H1 (cell line): ENCODE results near the gene VPS25. TPM values are rescaled to one million over a fixed set of nuclear protein-coding genes. Genes with fewer than 3 reads are reported as not detected.
A peak's percentile ranks its signal among the peaks of the same experiment; 100 is the strongest.

Source experiments
- CTCF ChIA-PET: fragments of 300-600 bp; sonication (Branson Sonifier 250); formaldehyde crosslinking; loops from one replicate; lab custom pipeline; 2021; ENCODE audit not compliant: partially characterized antibody; lab: Charles Lee
- POLR2A ChIA-PET: fragments of 300-600 bp; sonication (Branson Sonifier 250); formaldehyde crosslinking; loops from one replicate; lab custom pipeline; 2021; ENCODE audit warnings: inconsistent platforms; ENCODE audit not compliant: partially characterized antibody; lab: Charles Lee
- DNase-seq, 2 experiments: peaks; one replicate each; pipeline versions ENCODE4 v3.0.0 to v3.0.0-alpha.2; 2010 to 2022; ENCODE audit warnings: low spot score in 2 of 2, low read depth in 1 of 2, mixed read lengths in 1 of 2
- FAIRE-seq: peaks from 2 replicates; lab custom pipeline; 2011; peaks lifted over from hg19 to GRCh38; lab: Jason Lieb, UNC
- H2AFZ ChIP-seq: 2 replicates; pipeline ENCODE4 v1.8.1; 2012; ENCODE audit warnings: low read length, inconsistent platforms
- H2AK5ac ChIP-seq: 2 replicates; pipeline ENCODE4 v1.6.1; 2013; ENCODE audit warnings: low read depth, low read length
- H2BK120ac ChIP-seq: replicated peaks from 2 replicates; pipeline ENCODE3; 2013; ENCODE audit warnings: low read depth, low read length, inconsistent platforms
- H2BK12ac ChIP-seq: 2 replicates; pipeline ENCODE4 v1.6.1; 2013; ENCODE audit warnings: low read depth, low read length
- H2BK15ac ChIP-seq: 2 replicates; pipeline ENCODE4 v1.6.1; 2013; ENCODE audit warnings: low read length
- H2BK20ac ChIP-seq: 2 replicates; pipeline ENCODE4 v1.6.1; 2013; ENCODE audit warnings: low read length
- H2BK5ac ChIP-seq: 2 replicates; pipeline ENCODE4 v1.6.1; 2013; ENCODE audit warnings: low read depth, low read length
- H3K14ac ChIP-seq: 2 replicates; pipeline ENCODE4 v1.6.1; 2013; ENCODE audit warnings: inconsistent platforms; ENCODE audit not compliant: insufficient read length
- H3K18ac ChIP-seq: 2 replicates; pipeline ENCODE4 v1.6.1; 2013; ENCODE audit warnings: low read length; ENCODE audit errors: extremely low read depth
- H3K23ac ChIP-seq: 2 replicates; pipeline ENCODE4 v1.6.1; 2013; ENCODE audit warnings: inconsistent platforms; ENCODE audit not compliant: insufficient read length
- H3K23me2 ChIP-seq: 2 replicates; pipeline ENCODE4 v1.6.1; 2013; ENCODE audit warnings: low read depth, low read length
- H3K27ac ChIP-seq: 2 replicates; pipeline ENCODE4 v1.6.1; 2011; ENCODE audit warnings: low read depth, low read length, inconsistent platforms
- H3K27me3 ChIP-seq, 4 experiments: replicated peaks in 1 of 4; 1 replicate in 1 of 4; 2 replicates in 3 of 4; pipeline versions ENCODE4 v1.6.1 to v1.8.1; 2011 to 2013; ENCODE audit warnings: low read length in 3 of 4, mild to moderate bottlenecking in 3 of 4, inconsistent platforms in 2 of 4, mixed read lengths in 2 of 4, moderate library complexity in 1 of 4; ENCODE audit not compliant: control insufficient read depth in 3 of 4, insufficient read depth in 3 of 4; ENCODE audit errors: extremely low read depth in 1 of 4
- H3K36me3 ChIP-seq, 4 experiments: 2 replicates each; pipeline versions ENCODE4 v1.6.1 to v1.8.1; 2011 to 2013; ENCODE audit warnings: mild to moderate bottlenecking in 4 of 4, low read length in 3 of 4, moderate library complexity in 2 of 4, control low read depth in 1 of 4, inconsistent platforms in 1 of 4; ENCODE audit not compliant: insufficient read depth in 4 of 4, control insufficient read depth in 2 of 4
- H3K4ac ChIP-seq: replicated peaks from 2 replicates; pipeline ENCODE3; 2013; ENCODE audit warnings: low read length, low read depth, mixed read lengths, inconsistent platforms; ENCODE audit not compliant: insufficient read length
- H3K4me1 ChIP-seq, 4 experiments: replicated peaks in 1 of 4; 1 replicate in 1 of 4; 2 replicates in 3 of 4; pipeline versions ENCODE4 v1.6.1 to v1.8.1; 2011 to 2013; ENCODE audit warnings: low read length in 3 of 4, inconsistent platforms in 2 of 4, mixed read lengths in 1 of 4; ENCODE audit not compliant: insufficient read depth in 4 of 4, control insufficient read depth in 3 of 4
- H3K4me2 ChIP-seq, 2 experiments: 2 replicates each; pipeline versions ENCODE4 v1.6.1 to v1.8.1; 2011 to 2013; ENCODE audit warnings: low read depth in 2 of 2, low read length in 2 of 2, control low read depth in 1 of 2, inconsistent platforms in 1 of 2, mild to moderate bottlenecking in 1 of 2; ENCODE audit not compliant: insufficient read depth in 1 of 2
- H3K4me3 ChIP-seq, 4 experiments: fragments of 200-600, 300-600 bp in 1 of 4; sonication (generic), shearing (Covaris generic), sonication (Bioruptor Twin) in 1 of 4; 2 replicates each; pipeline versions ENCODE4 v1.5.1 to v1.8.1; 2011 to 2016; ENCODE audit warnings: low read length in 4 of 4, low read depth in 3 of 4, control low read depth in 2 of 4, inconsistent platforms in 2 of 4, mild to moderate bottlenecking in 2 of 4, mixed read lengths in 1 of 4, moderate library complexity in 1 of 4; ENCODE audit not compliant: insufficient read depth in 2 of 4; ENCODE audit errors: extremely low read depth in 1 of 4
- H3K56ac ChIP-seq: replicated peaks from 2 replicates; pipeline ENCODE3; 2013; ENCODE audit warnings: low read depth, mild to moderate bottlenecking, mixed read lengths, low read length, inconsistent platforms; ENCODE audit not compliant: insufficient read length
- H3K79me1 ChIP-seq: 2 replicates; pipeline ENCODE4 v1.6.1; 2013; ENCODE audit warnings: low read depth, low read length, control low read depth
- H3K79me2 ChIP-seq, 2 experiments: 2 replicates each; pipeline versions ENCODE4 v1.6.1 to v1.8.1; 2012 to 2013; ENCODE audit warnings: low read length in 2 of 2, mild to moderate bottlenecking in 2 of 2, inconsistent platforms in 1 of 2; ENCODE audit not compliant: insufficient read depth in 2 of 2, control insufficient read depth in 1 of 2
- H3K9ac ChIP-seq, 4 experiments: replicated peaks in 1 of 4; 1 replicate in 1 of 4; 2 replicates in 3 of 4; pipeline versions ENCODE4 v1.6.1 to v1.8.1; 2011 to 2013; ENCODE audit warnings: low read depth in 3 of 4, low read length in 3 of 4, control low read depth in 2 of 4, mild to moderate bottlenecking in 2 of 4, moderate library complexity in 2 of 4, inconsistent platforms in 1 of 4; ENCODE audit errors: extremely low read depth in 1 of 4
- H3K9me3 ChIP-seq, 2 experiments: 2 replicates each; pipeline versions ENCODE4 v1.6.1 to v1.8.1; 2012 to 2013; ENCODE audit warnings: mild to moderate bottlenecking in 2 of 2, moderate library complexity in 2 of 2, control low read depth in 1 of 2, inconsistent platforms in 1 of 2, low read depth in 1 of 2, low read length in 1 of 2, mixed read lengths in 1 of 2; ENCODE audit not compliant: insufficient read depth in 2 of 2
- H4K20me1 ChIP-seq, 2 experiments: replicated peaks in 1 of 2; 2 replicates each; pipeline versions ENCODE3 to v1.8.1; 2011 to 2013; ENCODE audit warnings: inconsistent platforms in 2 of 2, low read length in 2 of 2, mild to moderate bottlenecking in 1 of 2; ENCODE audit not compliant: insufficient read depth in 2 of 2, control insufficient read depth in 1 of 2
- H4K5ac ChIP-seq: 2 replicates; pipeline ENCODE4 v1.6.1; 2013; ENCODE audit warnings: low read length, low read depth, mixed read lengths, inconsistent platforms; ENCODE audit not compliant: insufficient read length
- H4K8ac ChIP-seq: 2 replicates; pipeline ENCODE4 v1.8.0; 2013; ENCODE audit warnings: mild to moderate bottlenecking, moderate library complexity, low read length, inconsistent platforms; ENCODE audit not compliant: insufficient read depth; ENCODE audit errors: extremely low read depth
- H4K91ac ChIP-seq: replicated peaks from 2 replicates; pipeline ENCODE3; 2013; ENCODE audit warnings: low read length, mixed read lengths, inconsistent platforms; ENCODE audit not compliant: insufficient read length
- EP300 ChIP-seq, 2 experiments: IDR thresholded peaks; 1 replicate in 1 of 2; 2 replicates in 1 of 2; pipeline ENCODE4 v1.6.1; 2011 to 2012; ENCODE audit warnings: low read depth in 2 of 2, low read length in 2 of 2, mild to moderate bottlenecking in 2 of 2, borderline replicate concordance in 1 of 2, inconsistent platforms in 1 of 2, moderate library complexity in 1 of 2
- EZH2 ChIP-seq: fragments of 200-600 bp; sonication (generic); IDR thresholded peaks from 2 replicates; pipeline ENCODE4 v1.7.1; 2012; ENCODE audit warnings: low read depth, mild to moderate bottlenecking, moderate library complexity, low read length, inconsistent platforms; ENCODE audit not compliant: severe bottlenecking
- GABPA ChIP-seq: IDR thresholded peaks from 2 replicates; pipeline ENCODE4 v1.6.1; 2011; ENCODE audit warnings: mild to moderate bottlenecking, low read length, moderate library complexity, borderline replicate concordance; ENCODE audit not compliant: insufficient read depth
- NANOG ChIP-seq: IDR thresholded peaks from 2 replicates; pipeline ENCODE4 v1.6.1; 2011; ENCODE audit warnings: low read length, low read depth, mild to moderate bottlenecking, inconsistent platforms; ENCODE audit not compliant: insufficient read depth, poor library complexity, severe bottlenecking
- RNF2 ChIP-seq: fragments of 200-900, 300-1000 bp; sonication (generic); IDR thresholded peaks from 2 replicates; pipeline ENCODE4 v1.7.1; 2016; ENCODE audit warnings: borderline replicate concordance, low read depth, mild to moderate bottlenecking, antibody characterized with exemption, low read length; ENCODE audit not compliant: poor library complexity, severe bottlenecking; ENCODE audit errors: missing control alignments
- SAP30 ChIP-seq: fragments of 300-600 bp; sonication (generic); IDR thresholded peaks from 2 replicates; pipeline ENCODE4 v1.7.1; 2012; ENCODE audit warnings: low read length, moderate library complexity, mild to moderate bottlenecking, inconsistent platforms; ENCODE audit not compliant: insufficient read depth, insufficient replicate concordance
- SP1 ChIP-seq: IDR thresholded peaks from 2 replicates; pipeline ENCODE4 v1.6.1; 2011; ENCODE audit warnings: low read depth, low read length
- SP2 ChIP-seq: IDR thresholded peaks from 2 replicates; pipeline ENCODE4 v1.6.1; 2012; ENCODE audit warnings: mild to moderate bottlenecking, low read length, inconsistent platforms
- TAF7 ChIP-seq: optimal IDR thresholded peaks from 2 replicates; pipeline ENCODE3; 2011; ENCODE audit warnings: low read depth, mild to moderate bottlenecking, inconsistent platforms, low read length, moderate library complexity, borderline replicate concordance
- YY1 ChIP-seq: IDR thresholded peaks from 2 replicates; pipeline ENCODE4 v1.6.1; 2011; ENCODE audit warnings: low read depth, mild to moderate bottlenecking, low read length
- WGBS, 2 experiments: shearing (Covaris generic) in 1 of 2; methylation state at CpG; one replicate each; pipeline versions ENCODE4 v1.1.6 to v1.1.7; 2013 to 2015; ENCODE audit warnings: low lambda C conversion rate in 2 of 2, mixed read lengths in 2 of 2, inconsistent platforms in 1 of 2, low coverage in 1 of 2, missing lambda C conversion rate in 1 of 2; ENCODE audit not compliant: insufficient replicate concordance in 2 of 2, insufficient coverage in 1 of 2, insufficient read length in 1 of 2; ENCODE audit errors: extremely low coverage in 1 of 2, missing lambda C conversion rate in 1 of 2; 5-methylcytosine and 5-hydroxymethylcytosine counted together
- polyA plus RNA-seq, 7 experiments: library from polyadenylated mRNA; depleted of rRNA in 3 of 7; stranded (reverse) in 5 of 7; unstranded in 2 of 7; fragments of >200 nt in 5 of 7; fragments of 200-250 nt in 2 of 7; gene quantifications; 1 replicate in 5 of 7; 2 replicates in 1 of 7; 4 replicates in 1 of 7; pipeline versions ENCODE4 v1.2.1 to v1.2.3, GENCODE V29; 2011 to 2013; ENCODE audit warnings: missing spikeins in 2 of 7, mixed read lengths in 2 of 7
- total RNA-seq: library from RNA; stranded (reverse); fragmentation: NEBNext Ultra II Directional; extraction: Animal tissue kit (Norgen Biotek cat#: 25700); gene quantifications from 2 replicates; pipeline ENCODE4 v1.2.1, GENCODE V29; 2021

Gene VPS25
- total and polyA plus RNA-seq, 2 of the 8 experiments (the other 6 are each of a cell fraction or from before 2014, with no cell fraction given) = 88.2 to 188 TPM

DNA sequence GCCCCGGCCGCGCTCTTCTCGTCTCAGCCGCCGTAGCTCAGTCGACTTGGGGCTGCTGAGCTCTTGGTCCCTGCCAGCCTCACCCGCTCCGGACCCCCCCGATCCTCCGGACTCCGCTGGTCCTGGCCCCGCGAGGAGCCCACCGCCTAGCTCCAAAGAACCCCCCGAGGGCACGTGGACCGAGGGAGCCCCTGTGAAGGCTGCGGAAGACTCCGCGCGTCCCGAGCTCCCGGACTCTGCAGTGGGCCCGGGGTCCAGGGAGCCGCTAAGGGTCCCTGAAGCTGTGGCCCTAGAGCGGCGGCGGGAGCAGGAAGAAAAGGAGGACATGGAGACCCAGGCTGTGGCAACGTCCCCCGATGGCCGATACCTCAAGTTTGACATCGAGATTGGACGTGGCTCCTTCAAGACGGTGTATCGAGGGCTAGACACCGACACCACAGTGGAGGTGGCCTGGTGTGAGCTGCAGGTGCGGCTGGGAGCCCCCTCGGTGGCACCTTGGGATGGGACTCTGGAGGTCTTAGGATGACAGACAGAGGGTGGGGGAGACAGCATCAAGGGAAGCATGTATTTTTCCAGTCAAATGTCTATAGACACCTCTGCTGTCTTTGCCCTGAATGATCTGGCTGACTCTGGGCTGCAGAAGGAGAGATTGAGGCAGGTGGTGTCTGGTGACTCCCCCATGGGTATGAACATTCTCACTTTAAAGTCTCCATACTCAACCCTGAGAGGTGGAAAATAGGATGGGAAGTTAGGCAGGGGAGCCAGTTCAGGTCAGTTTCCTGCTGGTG lies 7.8 kb downstream of the VPS25 start:
- Histone ChIP-seq H2BK20ac (no peak overlapping the region), H4K8ac (peak overlapping the region; percentile 80), H2BK5ac (0 out of 2 replicates have a peak overlapping the region, but pooled peaks have one; percentile 30), H3K27me3 (peaks cover 6 to 23% (median 19%) of the 10 kb centered on the region in 4 experiments), H2AK5ac (no peak overlapping the region), H2BK15ac (no peak overlapping the region; the same call in 1 of the 2 replicates), H3K23ac (no peak overlapping the region), H4K5ac (no peak overlapping the region), H3K36me3 (peaks cover 6 to 14% (median 10%) of the 10 kb centered on the region in 4 experiments; a peak in 6 of 8 replicates), H3K79me1 (no peaks in the 10 kb centered on the region), H4K20me1 (no peaks in the 10 kb centered on the region), H3K4me2 (peak overlapping the region; percentile 92 to 99), H3K23me2 (peaks cover 11% of the 10 kb centered on the region), H2AFZ (no peak overlapping the region), H3K18ac (no peak overlapping the region; the same call in 1 of the 2 replicates), H3K56ac (no peak overlapping the region), H2BK120ac (no peak overlapping the region), H3K27ac (no peak overlapping the region), H2BK12ac (no peak overlapping the region; the same call in 1 of the 2 replicates), H3K4me3 (peak overlapping the region; percentile 38 to 76 (median 54)), H3K4ac (no peak overlapping the region), H3K9ac (peak overlapping the region in 2 of 4 experiments; percentile 34 to 43; a peak in 5 of 7 replicates), H3K14ac (no peak overlapping the region), H3K4me1 (peaks cover 0 to 14% (median 8%) of the 10 kb centered on the region in 4 experiments; a peak in 6 of 7 replicates), H3K79me2 (no peaks in the 10 kb centered on the region), H4K91ac (no peak overlapping the region), H3K9me3 (no peaks in the 10 kb centered on the region)
- 28% methylated on average over 27 of the region's 39 CpGs; no CpG with 5 or more reads in 1 of the 2 experiments for WGBS, 2 experiments
- no peak for DNase-seq
- POLR2A ChIA-PET = interaction anchor here (0.6 to 3.8 kb wide), 12 partner anchors 8 to 203 kb away, joined by 3 to 17 read pairs (median 5); partner anchors contain the start of genes CNTD1, COA3, PSMC3IP and RAMP2
- no peak for FAIRE-seq
- CTCF ChIA-PET = interaction anchor here (0.6 to 2.1 kb wide), 5 partner anchors 17 to 217 kb away, joined by 3 to 5 read pairs (median 3); partner anchors contain the start of genes CNTD1, COA3 and RPL27
- TF ChIP-seq NANOG (no peak), GABPA (no peak), SP1 (no peak), YY1 (no peak), EP300 (IDR thresholded peaks at IDR 0.05; ENCODE audit: borderline replicate concordance in 1 of 2, low read depth in 2 of 2, low read length in 2 of 2) (no peak), EZH2 (peak; percentile 54), SP2 (no peak), SAP30 (no peak), RNF2 (no peak), TAF7 (peak; percentile 35)
